K562 (cell line): ENCODE measurements around the gene FMN2. TPM values are rescaled to one million over a fixed set of nuclear protein-coding genes. Genes with fewer than 3 reads are reported as not detected.

Experiments
- ATAC-seq: fragments of 200-7000 bp; cut with Tn5 transposase; 3 replicates; pipeline ENCODE4 v1.9.1; 2020; ENCODE audit warnings: moderate library complexity
- BruUV-seq: library from RNA; stranded (reverse); fragments of 400-500 nt; replicated peaks from 2 replicates; lab custom pipeline; 2021; lab: Mats Ljungman, UMichigan
- CTCF ChIA-PET: fragments of 300-600 bp; formaldehyde crosslinking; extraction: SDS; loops from one replicate; lab custom pipeline; 2021; ENCODE audit warnings: low intra/inter-chr PET ratio; lab: Yijun Ruan, JAX
- POLR2A ChIA-PET: fragments of 300-600, 350-650 bp; sonication (Branson Sonifier 250); formaldehyde crosslinking; extraction: SDS; loops from one replicate; lab custom pipeline; 2021; ENCODE audit warnings: antibody characterized with exemption, inconsistent platforms; lab: Yijun Ruan, JAX
- DNase-seq, 4 experiments: peaks; one replicate each; pipeline versions ENCODE4 v3.0.0 to v3.0.0-alpha.2; 2011 to 2018; ENCODE audit warnings: low spot score in 3 of 4, mixed read lengths in 3 of 4; ENCODE audit errors: extremely low read depth in 1 of 4
- FAIRE-seq: peaks from 2 replicates; lab custom pipeline; 2011; peaks lifted over from hg19 to GRCh38; lab: Jason Lieb, UNC
- H2AFZ ChIP-seq: 2 replicates; pipeline ENCODE4 v1.6.0; 2011; ENCODE audit warnings: low read depth, low read length, control low read depth, inconsistent platforms
- H3K27ac ChIP-seq: fragments of 200-600 bp; 3 replicates; pipeline ENCODE4 v1.8.0; 2011; ENCODE audit warnings: low read depth, mild to moderate bottlenecking, control low read depth, inconsistent platforms, low read length, moderate library complexity, mixed read lengths; ENCODE audit errors: extremely low read depth
- H3K27me3 ChIP-seq, 2 experiments: fragments of 300-600 bp in 1 of 2; 2 replicates in 1 of 2; 3 replicates in 1 of 2; pipeline versions ENCODE4 v1.6.0 to v1.8.0; 2011; ENCODE audit warnings: inconsistent platforms in 2 of 2, low read length in 2 of 2, mild to moderate bottlenecking in 1 of 2, mixed read lengths in 1 of 2, moderate library complexity in 1 of 2; ENCODE audit not compliant: control insufficient read depth in 2 of 2, insufficient read depth in 2 of 2
- H3K36me3 ChIP-seq: fragments of 300-600 bp; 3 replicates; pipeline ENCODE4 v1.8.0; 2011; ENCODE audit warnings: mild to moderate bottlenecking, low read length, inconsistent platforms; ENCODE audit not compliant: control insufficient read depth, insufficient read depth
- H3K4me1 ChIP-seq, 2 experiments: fragments of 200-600 bp in 1 of 2; replicated peaks in 1 of 2; 2 replicates in 1 of 2; 3 replicates in 1 of 2; pipeline versions ENCODE4 v1.5.1 to v1.8.0; 2011; ENCODE audit warnings: inconsistent platforms in 2 of 2, low read length in 2 of 2, mild to moderate bottlenecking in 1 of 2, mixed read lengths in 1 of 2, moderate library complexity in 1 of 2; ENCODE audit not compliant: control insufficient read depth in 2 of 2, insufficient read depth in 2 of 2
- H3K4me2 ChIP-seq: 2 replicates; pipeline ENCODE4 v1.6.1; 2011; ENCODE audit warnings: low read length, control low read depth, inconsistent platforms, mixed read lengths; ENCODE audit not compliant: insufficient read depth
- H3K4me3 ChIP-seq: fragments of 200-600 bp; sonication (generic), shearing (Covaris generic); 2 replicates; pipeline ENCODE4 v1.5.1; 2016; ENCODE audit warnings: control low read depth, inconsistent platforms
- H3K79me2 ChIP-seq: fragments of 200-600 bp; 3 replicates; pipeline ENCODE4 v1.8.0; 2011; ENCODE audit warnings: low read length, inconsistent platforms; ENCODE audit not compliant: control insufficient read depth, insufficient read depth
- H3K9ac ChIP-seq, 2 experiments: 2 replicates each; pipeline versions ENCODE4 v1.6.0 to v1.6.1; 2011; ENCODE audit warnings: low read depth in 2 of 2, low read length in 2 of 2, control low read depth in 1 of 2, inconsistent platforms in 1 of 2, mild to moderate bottlenecking in 1 of 2, mixed read lengths in 1 of 2; ENCODE audit not compliant: insufficient read depth in 1 of 2
- H3K9me1 ChIP-seq: one replicate; pipeline ENCODE4 v1.6.0; 2011; ENCODE audit warnings: inconsistent platforms, mild to moderate bottlenecking, low read length, moderate library complexity; ENCODE audit not compliant: control insufficient read depth, insufficient read depth
- H3K9me3 ChIP-seq: replicated peaks from 2 replicates; pipeline ENCODE4 v1.5.1; 2011; ENCODE audit warnings: low read depth, low read length, inconsistent platforms; ENCODE audit not compliant: control insufficient read depth, insufficient read depth
- H4K20me1 ChIP-seq: replicated peaks from 2 replicates; pipeline ENCODE4 v1.6.1; 2011; ENCODE audit warnings: low read length, inconsistent platforms, mixed read lengths; ENCODE audit not compliant: control insufficient read depth, insufficient read depth
- BMI1 ChIP-seq: fragments of 150-350 bp; IDR thresholded peaks from 2 replicates; pipeline ENCODE4 v1.6.1; 2014; ENCODE audit warnings: low read length
- CREBBP ChIP-seq: IDR thresholded peaks from one replicate; pipeline ENCODE4 v1.6.1; 2012; ENCODE audit warnings: low read depth, mild to moderate bottlenecking, control low read depth, inconsistent platforms, low read length
- HOXB6 ChIP-seq: fragments of 250-450 bp; sonication (Bioruptor Pico); IDR thresholded peaks from 2 replicates; pipeline ENCODE4 v1.5.1; 2022; ENCODE audit warnings: mild to moderate bottlenecking, borderline replicate concordance
- PPARD ChIP-seq: fragments of 250-450 bp; sonication (Bioruptor Pico); IDR thresholded peaks from 2 replicates; pipeline ENCODE4 v1.8.0; 2022; ENCODE audit warnings: inconsistent platforms, mild to moderate bottlenecking, moderate library complexity
- RAD21 ChIP-seq, 2 experiments: fragments of 250-450 bp in 1 of 2; fragments of 450-650 bp in 1 of 2; sonication (Bioruptor Pico) in 1 of 2; formaldehyde crosslinking in 1 of 2; IDR thresholded peaks in 1 of 2; conservative IDR thresholded peaks in 1 of 2; 2 replicates each; pipeline versions ENCODE4 v1.4.0 to v1.8.0; 2020 to 2022; ENCODE audit warnings: mild to moderate bottlenecking in 2 of 2, moderate library complexity in 1 of 2
- RERE ChIP-seq: sonication (generic); formaldehyde crosslinking; IDR thresholded peaks from 2 replicates; pipeline ENCODE4 v1.8.0; 2023; ENCODE audit warnings: missing genetic modification reagents, mild to moderate bottlenecking, borderline replicate concordance
- SP2 ChIP-seq: IDR thresholded peaks from 2 replicates; pipeline ENCODE4 v1.6.1; 2011; ENCODE audit warnings: mild to moderate bottlenecking, low read depth, low read length, moderate library complexity; ENCODE audit not compliant: poor library complexity, severe bottlenecking; ENCODE audit errors: extremely low read depth
- ZBTB26 ChIP-seq: fragments of 450-650 bp; formaldehyde crosslinking; IDR thresholded peaks from 2 replicates; pipeline ENCODE4 v1.4.0; 2022; ENCODE audit warnings: missing genetic modification characterization
- ZFP91 ChIP-seq: sonication (generic); formaldehyde crosslinking; IDR thresholded peaks from 2 replicates; pipeline ENCODE4 v1.8.0; 2022; ENCODE audit warnings: mild to moderate bottlenecking, missing genetic modification reagents
- ZNF354B ChIP-seq: fragments of 250-450 bp; sonication (Bioruptor Pico); IDR thresholded peaks from 2 replicates; pipeline ENCODE4 v1.4.0; 2020
- ZNF395 ChIP-seq: fragments of 200-800 bp; sonication (Bioruptor generic); IDR thresholded peaks from 2 replicates; pipeline ENCODE4 v1.6.1; 2017; ENCODE audit warnings: missing genetic modification characterization, missing compliant biosample characterization
- WGBS: fragments of 100-300 bp; shearing (Covaris generic); methylation state at CpG from one replicate; pipeline ENCODE4 v1.1.6; 2016; ENCODE audit warnings: low coverage, mixed read lengths; ENCODE audit not compliant: insufficient coverage; ENCODE audit errors: missing lambda C conversion rate; 5-methylcytosine and 5-hydroxymethylcytosine counted together
- in situ Hi-C: fragments of 300-500 bp; cut with MboI; formaldehyde crosslinking; loops from 4 replicates; pipeline ENCODE4 v1.15.0; 2018; ENCODE audit warnings: inconsistent platforms, mixed read lengths
- intact Hi-C: fragments of 100-400 bp; cut with micrococcal nuclease; formaldehyde crosslinking; loops from 2 replicates; pipeline ENCODE4 v1.14.2; 2022
- polyA plus RNA-seq, 8 experiments: library from polyadenylated mRNA; depleted of rRNA in 4 of 8; stranded (reverse) in 5 of 8; unstranded in 3 of 8; fragments of >200 nt; fragmentation: Nextera tagmentation in 2 of 8; fragmentation: Illumina TruSeq in 1 of 8; extraction: Ambion mirVana in 2 of 8; extraction: Trizol in 1 of 8; gene quantifications; 2 replicates each; pipeline versions ENCODE4 v1.2.1 to v1.2.3, GENCODE V29; 2011 to 2014; ENCODE audit warnings: inconsistent platforms in 1 of 8, missing spikeins in 1 of 8
- total RNA-seq, 7 experiments: library from RNA; depleted of rRNA in 6 of 7; stranded (reverse); fragments of >200 nt in 6 of 7; fragmentation: Illumina TruSeq in 2 of 7; extraction: Trizol in 2 of 7; gene quantifications; 2 replicates each; pipeline versions ENCODE4 v1.2.1 to v1.2.3, GENCODE V29; 2011 to 2021; ENCODE audit warnings: low replicate concordance in 1 of 7

Gene FMN2
- total and polyA plus RNA-seq, 9 of the 15 experiments (the other 6 are each of a cell fraction or from before 2014, with no cell fraction given): 0.15 to 0.45 (median 0.16) TPM; not detected in 3

- no peak for TF ChIP-seq ZNF395 (CRISPR knock-in tag)
- TF ChIP-seq, all 486 proteins: peak for 0
Measured at GRCh38 chr1:240230816-240231215, 139.1 kb downstream of the FMN2 start (continued).

GRCh38 chr1:240232530-240232929 lies 140.8 kb downstream of the FMN2 start:
- Histone ChIP-seq H3K27me3 (no peaks in the 10 kb centered on the region), H3K9me3 (no peaks in the 10 kb centered on the region; the same call in none of the 2 replicates), H2AFZ (no peak overlapping the region), H3K36me3 (no peaks in the 10 kb centered on the region), H4K20me1 (no peaks in the 10 kb centered on the region), H3K4me3 (no peak overlapping the region), H3K79me2 (no peaks in the 10 kb centered on the region), H3K27ac (no peak overlapping the region), H3K9ac (no peak overlapping the region), H3K9me1 (no peaks in the 10 kb centered on the region), H3K4me1 (no peaks in the 10 kb centered on the region), H3K4me2 (no peak overlapping the region)
- WGBS: 0% methylated on average over 2 of the region's 2 CpGs
- ATAC-seq (no peak), FAIRE-seq (no peak), DNase-seq (no peak)
- CTCF ChIA-PET: no interaction called here
- intact Hi-C loops (no loop called here), in situ Hi-C loops (no loop called here)
- POLR2A ChIA-PET: no interaction called here
- BruUV-seq: no TSS peak
- TF ChIP-seq RERE (CRISPR knock-in tag) (no peak), HOXB6 (CRISPR knock-in tag) (no peak), ZBTB26 (CRISPR knock-in tag) (no peak), RAD21 (CRISPR knock-in tag; conservative IDR thresholded peaks at IDR 0.05 in 1 of 2, IDR thresholded peaks at IDR 0.05 in 1 of 2) (no peak), SP2 (no peak), CREBBP (no peak), PPARD (CRISPR knock-in tag) (no peak), BMI1 (no peak), ZFP91 (no peak), ZNF354B (CRISPR knock-in tag) (no peak)
